GM18868 (cell line): ENCODE results near the gene PCDHB16.
"Not testable (repeated sequence)": the region's sequence is repeated elsewhere in the genome, so short reads cannot be mapped to it uniquely, and the experiment has no call there.

Source experiments
- ATAC-seq: cut with Tn5 transposase; IDR thresholded peaks from one replicate; pipeline ENCODE4 v1.9.1; 2021; ENCODE audit warnings: mild to moderate bottlenecking, moderate library complexity; ENCODE audit not compliant: unreplicated experiment

Gene PCDHB16

DNA sequence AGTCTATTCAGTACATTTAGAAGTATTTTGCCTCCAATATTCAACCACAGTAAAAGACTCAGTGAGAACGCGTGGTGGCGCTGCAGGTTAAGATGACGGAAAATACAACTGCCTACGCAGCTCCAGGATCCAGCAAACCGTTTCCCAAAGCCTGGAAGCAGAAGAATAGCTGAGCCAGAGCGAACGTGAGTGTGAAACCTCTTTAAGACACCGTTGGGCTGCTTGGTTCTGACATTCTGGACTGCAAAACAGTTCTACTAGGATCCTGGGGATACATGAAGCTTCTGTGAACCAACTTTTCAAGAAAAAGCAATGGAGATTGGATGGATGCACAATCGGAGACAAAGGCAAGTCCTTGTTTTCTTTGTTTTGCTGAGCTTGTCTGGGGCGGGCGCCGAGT, at the start of gene PCDHB16:
TSS of gene PCDHB16 (plus strand) at position 140 of the 400 bp plus-strand sequence. CDS start at position 313, 173 bp downstream.
- ATAC-seq: no peak

DNA sequence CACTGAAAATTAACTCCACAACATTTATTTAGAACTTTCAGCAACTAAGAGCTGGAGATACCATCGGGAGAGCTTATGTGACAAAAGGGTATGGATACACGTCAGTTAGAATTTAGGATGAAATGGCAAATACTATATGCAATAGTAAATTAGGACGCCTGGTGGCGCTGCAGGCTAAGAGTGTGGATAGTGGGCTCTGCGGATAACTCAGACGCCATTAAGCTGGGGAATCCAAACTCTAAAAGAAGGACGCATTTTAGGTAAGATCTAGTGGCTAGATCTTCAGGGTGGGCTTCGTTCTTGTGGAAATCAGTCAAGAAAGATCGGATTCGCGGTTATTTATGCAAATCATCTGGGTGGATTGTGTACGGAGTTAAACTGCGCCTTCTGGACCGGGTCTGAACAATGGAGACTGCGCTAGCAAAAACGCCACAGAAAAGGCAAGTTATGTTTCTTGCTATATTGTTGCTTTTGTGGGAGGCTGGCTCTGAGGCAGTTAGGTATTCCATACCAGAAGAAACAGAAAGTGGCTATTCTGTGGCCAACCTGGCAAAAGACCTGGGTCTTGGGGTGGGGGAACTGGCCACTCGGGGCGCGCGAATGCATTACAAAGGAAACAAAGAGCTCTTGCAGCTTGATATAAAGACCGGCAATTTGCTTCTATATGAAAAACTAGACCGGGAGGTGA, 47.0 kb upstream of the PCDHB16 start, which contains the start of gene PCDHB5:
TSS of gene PCDHB5 (plus strand) at position 177 of the 688 bp plus-strand sequence. CDS start at position 406, 229 bp downstream.
- ATAC-seq: no peak

DNA sequence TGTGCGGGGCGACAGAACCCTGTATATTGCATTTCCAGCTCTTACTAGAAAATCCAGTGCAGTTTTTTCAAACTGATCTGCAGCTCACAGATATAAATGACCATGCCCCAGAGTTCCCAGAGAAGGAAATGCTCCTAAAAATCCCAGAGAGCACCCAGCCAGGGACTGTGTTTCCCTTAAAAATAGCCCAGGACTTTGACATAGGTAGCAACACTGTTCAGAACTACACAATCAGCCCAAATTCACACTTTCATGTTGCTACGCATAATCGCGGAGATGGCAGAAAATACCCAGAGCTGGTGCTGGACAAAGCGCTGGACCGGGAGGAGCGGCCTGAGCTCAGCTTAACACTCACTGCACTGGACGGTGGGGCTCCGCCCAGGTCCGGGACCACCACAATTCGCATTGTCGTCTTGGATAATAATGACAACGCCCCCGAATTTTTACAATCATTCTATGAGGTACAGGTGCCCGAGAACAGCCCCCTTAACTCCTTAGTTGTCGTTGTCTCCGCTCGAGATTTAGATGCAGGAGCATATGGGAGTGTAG, 46.4 kb upstream of the PCDHB16 start:
- no peak for ATAC-seq

DNA sequence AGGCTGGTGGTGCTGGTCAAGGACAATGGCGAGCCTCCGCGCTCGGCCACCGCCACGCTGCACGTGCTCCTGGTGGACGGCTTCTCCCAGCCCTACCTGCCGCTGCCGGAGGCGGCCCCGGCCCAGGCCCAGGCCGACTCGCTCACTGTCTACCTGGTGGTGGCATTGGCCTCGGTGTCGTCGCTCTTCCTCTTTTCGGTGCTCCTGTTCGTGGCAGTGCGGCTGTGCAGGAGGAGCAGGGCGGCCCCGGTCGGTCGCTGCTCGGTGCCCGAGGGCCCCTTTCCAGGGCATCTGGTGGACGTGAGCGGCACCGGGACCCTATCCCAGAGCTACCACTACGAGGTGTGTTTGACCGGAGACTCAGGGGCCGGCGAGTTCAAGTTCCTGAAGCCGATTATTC, 44.8 kb upstream of the PCDHB16 start:
- not testable (repeated sequence) for ATAC-seq

- ATAC-seq: no peak
These were observed 32.4 kb upstream of the PCDHB16 start, which contains the start of gene PCDHB6 for GRCh38 chr5:141149812-141150211. Gene PCDHB6 (plus strand): TSS chr5:141150057. CDS start chr5:141150258, 201 bp downstream.

DNA sequence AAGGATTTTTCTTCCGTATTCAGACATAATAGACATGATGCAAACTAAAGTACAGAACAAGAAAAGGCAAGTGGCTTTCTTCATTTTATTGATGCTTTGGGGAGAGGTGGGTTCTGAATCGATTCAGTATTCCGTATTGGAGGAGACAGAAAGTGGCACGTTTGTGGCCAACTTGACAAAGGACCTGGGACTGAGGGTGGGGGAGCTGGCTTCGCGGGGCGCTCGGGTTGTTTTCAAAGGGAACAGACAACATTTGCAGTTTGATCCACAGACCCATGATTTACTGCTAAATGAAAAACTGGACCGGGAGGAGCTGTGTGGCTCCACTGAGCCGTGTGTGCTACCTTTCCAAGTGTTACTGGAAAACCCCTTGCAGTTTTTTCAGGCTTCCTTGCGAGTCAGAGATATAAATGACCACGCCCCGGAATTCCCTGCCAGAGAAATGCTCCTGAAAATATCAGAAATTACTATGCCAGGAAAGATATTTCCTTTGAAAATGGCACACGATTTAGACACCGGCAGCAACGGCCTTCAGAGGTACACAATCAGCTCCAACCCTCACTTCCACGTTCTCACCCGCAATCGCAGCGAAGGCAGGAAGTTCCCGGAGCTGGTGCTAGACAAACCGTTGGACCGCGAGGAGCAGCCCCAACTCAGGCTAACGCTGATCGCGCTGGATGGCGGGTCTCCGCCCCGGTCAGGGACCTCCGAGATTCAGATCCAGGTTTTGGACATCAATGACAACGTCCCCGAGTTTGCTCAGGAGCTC, 31.8 kb upstream of the PCDHB16 start:
- no peak for ATAC-seq

GRCh38 chr5:141150993-141151325, 31.2 kb upstream of the PCDHB16 start:
- ATAC-seq: no peak

GRCh38 chr5:141151632-141152031, 30.6 kb upstream of the PCDHB16 start:
- ATAC-seq: not testable (repeated sequence)

GRCh38 chr5:141152096-141152495, 30.1 kb upstream of the PCDHB16 start:
- not testable (repeated sequence) for ATAC-seq

- ATAC-seq: no peak
These were observed 26.4 kb upstream of the PCDHB16 start for GRCh38 chr5:141155540-141156374.

- ATAC-seq: not testable (repeated sequence)
These were observed 24.8 kb upstream of the PCDHB16 start for GRCh38 chr5:141157356-141157755.

DNA sequence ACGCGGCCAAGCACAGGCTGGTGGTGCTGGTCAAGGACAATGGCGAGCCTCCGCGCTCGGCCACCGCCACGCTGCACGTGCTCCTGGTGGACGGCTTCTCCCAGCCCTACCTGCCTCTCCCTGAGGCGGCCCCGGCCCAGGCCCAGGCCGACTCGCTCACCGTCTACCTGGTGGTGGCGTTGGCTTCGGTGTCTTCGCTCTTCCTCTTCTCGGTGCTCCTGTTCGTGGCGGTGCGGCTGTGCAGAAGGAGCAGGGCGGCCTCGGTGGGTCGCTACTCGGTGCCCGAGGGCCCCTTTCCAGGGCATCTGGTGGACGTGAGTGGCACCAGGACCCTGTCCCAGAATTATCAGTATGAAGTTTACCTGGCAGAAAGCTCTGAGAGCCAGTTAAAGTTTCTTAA, 24.3 kb upstream of the PCDHB16 start:
- not testable (repeated sequence) for ATAC-seq

DNA sequence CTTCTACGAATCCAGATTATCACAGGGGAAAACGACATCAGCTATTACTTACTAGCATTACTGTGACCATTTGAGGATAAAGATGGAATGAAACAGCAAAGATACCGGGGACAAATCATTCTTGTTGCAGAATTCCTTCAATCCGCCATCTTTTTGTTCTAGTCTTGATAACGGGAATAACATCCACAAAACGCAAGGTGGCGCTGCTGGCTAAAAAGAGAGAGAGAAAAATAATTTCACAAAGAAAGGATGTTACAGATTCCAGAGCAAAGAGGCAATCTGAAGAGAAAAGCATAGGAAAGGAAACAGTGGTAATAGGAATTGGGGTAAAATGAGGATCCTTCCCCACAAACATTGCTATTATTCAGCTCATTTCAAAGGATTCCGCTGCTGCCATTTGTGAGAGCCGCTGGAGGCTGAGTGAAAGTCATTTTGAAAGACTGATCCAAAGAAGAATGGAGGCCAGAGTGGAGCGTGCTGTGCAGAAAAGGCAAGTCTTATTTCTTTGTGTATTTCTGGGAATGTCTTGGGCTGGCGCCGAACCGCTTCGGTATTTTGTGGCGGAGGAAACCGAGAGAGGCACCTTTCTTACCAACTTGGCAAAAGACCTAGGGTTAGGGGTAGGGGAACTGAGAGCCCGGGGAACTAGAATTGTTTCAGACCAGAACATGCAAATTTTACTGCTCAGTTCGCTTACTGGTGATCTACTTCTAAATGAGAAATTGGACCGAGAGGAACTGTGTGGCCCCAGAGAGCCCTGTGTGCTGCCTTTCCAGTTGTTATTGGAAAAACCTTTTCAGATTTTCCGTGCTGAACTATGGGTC, 9.6 kb upstream of the PCDHB16 start, which contains the start of gene PCDHB7:
TSS of gene PCDHB7 (plus strand) at position 264 of the 824 bp plus-strand sequence. CDS start at position 456, 192 bp downstream.
- ATAC-seq: no peak

- not testable (repeated sequence) for ATAC-seq
These were observed 7.7 kb upstream of the PCDHB16 start for GRCh38 chr5:141174291-141175104.

- no peak for ATAC-seq
These were observed 6.3 kb upstream of the PCDHB16 start for GRCh38 chr5:141175933-141176332.

GRCh38 chr5:141177577-141178191, 4.5 kb upstream of the PCDHB16 start, which contains the start of gene PCDHB8:
Gene PCDHB8 (plus strand): TSS chr5:141177790. CDS start chr5:141178035, 245 bp downstream.
- ATAC-seq: not testable (repeated sequence)

- ATAC-seq: not testable (repeated sequence)
These were observed 2.8 kb upstream of the PCDHB16 start for GRCh38 chr5:141179371-141179770.

GRCh38 chr5:141179876-141180275, 2.3 kb upstream of the PCDHB16 start:
- ATAC-seq: not testable (repeated sequence)
